Ishikawa (cell line): ENCODE data around the gene HDAC9.

Experiments used
- CEBPB ChIP-seq: IDR thresholded peaks from 2 replicates; pipeline ENCODE4 v1.6.1; 2012
- CREB1 ChIP-seq: IDR thresholded peaks from 2 replicates; pipeline ENCODE4 v1.6.1; 2012; ENCODE audit warnings: low read depth
- EGR1 ChIP-seq: IDR thresholded peaks from 2 replicates; pipeline ENCODE4 v1.6.1; 2012
- EP300 ChIP-seq: IDR thresholded peaks from 2 replicates; pipeline ENCODE4 v1.6.1; 2012; ENCODE audit warnings: borderline replicate concordance
- FOXM1 ChIP-seq: IDR thresholded peaks from 2 replicates; pipeline ENCODE4 v1.6.1; 2012; ENCODE audit warnings: low read depth, borderline replicate concordance
- NFIC ChIP-seq: IDR thresholded peaks from 2 replicates; pipeline ENCODE4 v1.6.1; 2012
- RAD21 ChIP-seq: IDR thresholded peaks from 2 replicates; pipeline ENCODE4 v1.6.1; 2012; ENCODE audit warnings: low read depth
- TAF1 ChIP-seq: IDR thresholded peaks from 2 replicates; pipeline ENCODE4 v1.6.1; 2012; ENCODE audit warnings: low read depth, mild to moderate bottlenecking
- TCF12 ChIP-seq: IDR thresholded peaks from 2 replicates; pipeline ENCODE4 v1.6.1; 2012; ENCODE audit warnings: low read depth
- TEAD4 ChIP-seq: IDR thresholded peaks from 2 replicates; pipeline ENCODE4 v1.6.1; 2012
- YY1 ChIP-seq: IDR thresholded peaks from 2 replicates; pipeline ENCODE4 v1.6.1; 2012; ENCODE audit warnings: low read depth
- ZBTB7A ChIP-seq: IDR thresholded peaks from 2 replicates; pipeline ENCODE4 v1.6.1; 2012; ENCODE audit warnings: low read depth
- TF ChIP-seq, protein P1 (sequence below): IDR thresholded peaks from 2 replicates; pipeline ENCODE4 v1.6.1; 2012
- TF ChIP-seq, protein P2 (sequence below): IDR thresholded peaks from 2 replicates; pipeline ENCODE4 v1.6.1; 2012
- TF ChIP-seq, protein P3 (sequence below): IDR thresholded peaks from 2 replicates; pipeline ENCODE4 v1.6.1; 2012; ENCODE audit warnings: low read depth, mild to moderate bottlenecking

HDAC9 gene

DNA sequence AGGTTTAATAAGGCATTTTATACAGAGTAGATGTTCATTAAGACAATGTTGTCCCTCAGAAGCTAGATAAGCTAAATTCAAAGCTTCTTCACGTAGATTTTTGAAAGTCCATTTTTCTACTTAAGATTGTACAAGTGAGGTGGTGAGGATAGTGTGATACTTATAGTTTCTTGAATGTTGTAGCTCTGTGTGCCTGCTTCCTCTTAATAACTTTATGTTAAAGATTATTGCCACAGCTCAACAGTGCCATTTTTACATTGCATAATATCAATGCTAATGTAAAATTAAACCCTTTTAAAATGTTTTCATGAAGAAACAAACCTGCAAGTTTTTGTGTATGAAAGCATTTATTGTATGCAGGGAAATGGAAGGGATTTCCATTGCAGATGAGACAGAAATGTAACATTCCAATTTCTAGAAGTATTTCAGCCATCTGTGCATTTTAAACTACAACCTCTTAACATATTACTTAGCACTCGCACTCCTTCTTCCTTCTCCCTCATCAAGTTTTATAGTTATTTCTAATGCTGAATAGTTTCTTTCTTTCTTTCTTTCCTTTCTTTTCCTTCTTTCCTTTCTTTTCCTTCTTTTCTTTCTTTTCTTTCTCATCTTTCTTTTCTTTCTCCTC lies 409.9 kb downstream of the HDAC9 start:
- no peak for TF ChIP-seq TEAD4
- TF ChIP-seq, protein P1, sequence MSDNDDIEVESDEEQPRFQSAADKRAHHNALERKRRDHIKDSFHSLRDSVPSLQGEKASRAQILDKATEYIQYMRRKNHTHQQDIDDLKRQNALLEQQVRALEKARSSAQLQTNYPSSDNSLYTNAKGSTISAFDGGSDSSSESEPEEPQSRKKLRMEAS, result no peak
- TF ChIP-seq NFIC, result no peak
- TF ChIP-seq RAD21, result no peak
- TF ChIP-seq, protein P2, sequence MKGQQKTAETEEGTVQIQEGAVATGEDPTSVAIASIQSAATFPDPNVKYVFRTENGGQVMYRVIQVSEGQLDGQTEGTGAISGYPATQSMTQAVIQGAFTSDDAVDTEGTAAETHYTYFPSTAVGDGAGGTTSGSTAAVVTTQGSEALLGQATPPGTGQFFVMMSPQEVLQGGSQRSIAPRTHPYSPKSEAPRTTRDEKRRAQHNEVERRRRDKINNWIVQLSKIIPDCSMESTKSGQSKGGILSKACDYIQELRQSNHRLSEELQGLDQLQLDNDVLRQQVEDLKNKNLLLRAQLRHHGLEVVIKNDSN, result no peak
- no peak for TF ChIP-seq EGR1
- TF ChIP-seq TAF1, result no peak
- no peak for TF ChIP-seq ZBTB7A
- TF ChIP-seq CREB1, result no peak
- TF ChIP-seq FOXM1, result no peak
- TF ChIP-seq TCF12, result no peak
- TF ChIP-seq YY1, result no peak
- no peak for TF ChIP-seq CEBPB
- no peak for TF ChIP-seq EP300

DNA sequence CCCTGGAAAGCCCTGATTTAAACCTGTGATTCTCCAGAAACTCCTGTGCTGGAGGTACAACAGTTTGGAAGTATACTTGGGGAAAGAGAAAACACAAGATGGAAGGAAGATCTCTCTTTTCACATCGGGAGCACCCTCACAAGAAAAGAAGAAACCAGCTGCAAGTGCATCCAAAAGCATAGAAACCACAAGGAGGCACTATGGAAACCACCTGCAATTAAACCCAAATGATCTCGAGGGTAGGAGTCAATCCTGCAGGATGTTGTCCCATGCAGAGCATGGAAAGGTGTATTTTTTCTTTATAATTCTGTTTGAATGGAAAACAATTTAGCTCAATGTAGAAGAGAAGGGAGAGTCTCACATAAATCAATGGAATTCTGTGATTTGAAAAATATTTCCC lies 411.4 kb downstream of the HDAC9 start:
- TF ChIP-seq, protein P2, result no peak
- TF ChIP-seq RAD21 (no peak), CREB1 (no peak), FOXM1 (no peak), TCF12 (no peak), ZBTB7A (no peak), TEAD4 (no peak), NFIC (no peak), YY1 (no peak), CEBPB (no peak), EP300 (no peak)
- TF ChIP-seq, protein P3, sequence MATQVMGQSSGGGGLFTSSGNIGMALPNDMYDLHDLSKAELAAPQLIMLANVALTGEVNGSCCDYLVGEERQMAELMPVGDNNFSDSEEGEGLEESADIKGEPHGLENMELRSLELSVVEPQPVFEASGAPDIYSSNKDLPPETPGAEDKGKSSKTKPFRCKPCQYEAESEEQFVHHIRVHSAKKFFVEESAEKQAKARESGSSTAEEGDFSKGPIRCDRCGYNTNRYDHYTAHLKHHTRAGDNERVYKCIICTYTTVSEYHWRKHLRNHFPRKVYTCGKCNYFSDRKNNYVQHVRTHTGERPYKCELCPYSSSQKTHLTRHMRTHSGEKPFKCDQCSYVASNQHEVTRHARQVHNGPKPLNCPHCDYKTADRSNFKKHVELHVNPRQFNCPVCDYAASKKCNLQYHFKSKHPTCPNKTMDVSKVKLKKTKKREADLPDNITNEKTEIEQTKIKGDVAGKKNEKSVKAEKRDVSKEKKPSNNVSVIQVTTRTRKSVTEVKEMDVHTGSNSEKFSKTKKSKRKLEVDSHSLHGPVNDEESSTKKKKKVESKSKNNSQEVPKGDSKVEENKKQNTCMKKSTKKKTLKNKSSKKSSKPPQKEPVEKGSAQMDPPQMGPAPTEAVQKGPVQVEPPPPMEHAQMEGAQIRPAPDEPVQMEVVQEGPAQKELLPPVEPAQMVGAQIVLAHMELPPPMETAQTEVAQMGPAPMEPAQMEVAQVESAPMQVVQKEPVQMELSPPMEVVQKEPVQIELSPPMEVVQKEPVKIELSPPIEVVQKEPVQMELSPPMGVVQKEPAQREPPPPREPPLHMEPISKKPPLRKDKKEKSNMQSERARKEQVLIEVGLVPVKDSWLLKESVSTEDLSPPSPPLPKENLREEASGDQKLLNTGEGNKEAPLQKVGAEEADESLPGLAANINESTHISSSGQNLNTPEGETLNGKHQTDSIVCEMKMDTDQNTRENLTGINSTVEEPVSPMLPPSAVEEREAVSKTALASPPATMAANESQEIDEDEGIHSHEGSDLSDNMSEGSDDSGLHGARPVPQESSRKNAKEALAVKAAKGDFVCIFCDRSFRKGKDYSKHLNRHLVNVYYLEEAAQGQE, result no peak
- TF ChIP-seq, protein P1, result no peak

DNA sequence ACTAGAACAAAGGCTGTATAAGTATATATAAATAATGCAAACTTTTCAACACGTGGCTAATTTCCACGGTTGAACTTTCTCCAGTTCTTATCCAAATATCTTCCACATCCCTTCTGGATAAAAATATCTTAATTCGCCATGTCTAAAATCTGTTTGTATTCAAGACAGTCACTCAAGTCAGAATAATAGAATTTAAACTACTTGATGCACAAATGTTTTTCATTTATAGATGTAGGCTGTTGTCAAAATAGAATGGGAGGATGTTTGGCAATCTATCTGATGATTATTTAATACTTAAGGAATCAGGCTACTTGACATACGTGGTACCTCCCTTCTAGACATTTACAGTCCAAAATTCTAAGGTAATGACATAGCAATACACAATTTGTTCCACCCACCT lies 417.6 kb downstream of the HDAC9 start:
- TF ChIP-seq, protein P3, result no peak
- TF ChIP-seq TEAD4 (no peak), TAF1 (no peak), RAD21 (no peak), ZBTB7A (no peak)
- TF ChIP-seq, protein P1, result no peak

DNA sequence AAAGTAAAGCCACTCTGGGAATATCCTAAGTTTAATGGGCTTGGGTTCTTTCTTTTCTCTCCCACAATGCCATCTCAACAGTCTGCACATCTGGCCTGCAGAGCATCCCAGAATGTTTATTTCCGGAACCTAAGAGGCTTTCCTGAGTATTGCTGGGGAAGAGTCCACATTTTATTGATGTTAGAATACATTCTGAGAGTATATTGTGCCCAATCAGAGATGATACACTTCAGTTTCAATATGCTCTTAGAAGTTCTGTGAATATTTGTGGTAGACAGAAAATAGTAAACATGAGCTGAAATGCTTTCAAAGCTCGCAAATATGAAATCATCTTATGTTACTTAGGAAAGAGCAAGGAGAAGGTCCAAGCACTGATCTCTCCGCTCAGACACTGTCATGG lies 421.3 kb downstream of the HDAC9 start:
- no peak for TF ChIP-seq YY1
- TF ChIP-seq EP300, result no peak
- no peak for TF ChIP-seq NFIC
- TF ChIP-seq CEBPB, result no peak
- TF ChIP-seq, protein P1, result no peak
- TF ChIP-seq ZBTB7A, result no peak
- no peak for TF ChIP-seq RAD21
- TF ChIP-seq TCF12, result no peak
- no peak for TF ChIP-seq TAF1

DNA sequence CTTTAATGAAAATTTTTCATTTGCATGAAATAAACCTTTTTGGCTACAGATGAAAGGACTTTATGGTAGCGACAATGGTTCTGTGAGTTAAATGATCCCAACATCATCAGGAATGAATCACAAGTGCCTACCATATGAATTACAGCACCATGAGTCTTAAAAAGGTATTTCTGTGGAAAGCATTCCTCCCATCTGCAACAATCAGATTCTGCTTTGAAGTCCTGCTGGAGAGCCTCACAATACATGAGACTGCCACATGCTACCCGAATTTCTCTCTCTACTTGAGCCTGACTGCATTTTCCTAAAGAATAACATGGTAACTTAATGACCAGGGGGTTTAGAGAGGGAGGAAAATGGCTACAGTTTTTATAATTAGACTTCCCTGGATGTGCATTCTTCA lies 431.6 kb downstream of the HDAC9 start:
- no peak for TF ChIP-seq ZBTB7A
- TF ChIP-seq TAF1, result no peak
- TF ChIP-seq, protein P1, result no peak
- TF ChIP-seq, protein P2, result no peak
- TF ChIP-seq FOXM1, result no peak
- no peak for TF ChIP-seq CEBPB
- TF ChIP-seq, protein P3, result no peak
- no peak for TF ChIP-seq EP300
